SH-SY5Y (cell line): ENCODE measurements around the gene CCR8.

Experiments used
- GATA2 ChIP-seq: IDR thresholded peaks from 2 replicates; pipeline ENCODE4 v1.6.1; 2011; ENCODE audit warnings: mild to moderate bottlenecking, low read depth, low read length
- GATA3 ChIP-seq: IDR thresholded peaks from 2 replicates; pipeline ENCODE4 v1.6.1; 2011; ENCODE audit warnings: low read depth, mild to moderate bottlenecking, low read length, moderate library complexity

GRCh38 chr3:39294446-39295183, 34.9 kb upstream of the CCR8 start:
- TF ChIP-seq GATA2 (no peak), GATA3 (no peak)
